ENCODE data around the gene DEXI.

The DEXI gene

GRCh38 chr16:10942352-10943063 lies at the start of gene DEXI:
DEXI (minus strand) TSS chr16:10942468; CDS start chr16:10942005, 463 bp downstream.
- ChIA-PET CTCF (no interaction called here), POLR2A (interaction anchor here (0.5 to 1.4 kb wide), 9 partner anchors 8 to 415 kb away, joined by 3 to 4 read pairs (median 3); no protein-coding TSS in a partner anchor)
- TF ChIP-seq ZNF384 (IDR thresholded peaks at IDR 0.05) (no peak), ELF4 (IDR thresholded peaks at IDR 0.05) (no peak), NFRKB (IDR thresholded peaks at IDR 0.05) (no peak), ARNT (IDR thresholded peaks at IDR 0.05) (no peak), FOXK2 (IDR thresholded peaks at IDR 0.05) (no peak), L3MBTL2 (conservative IDR thresholded peaks at IDR 0.05) (no peak), TARDBP (IDR thresholded peaks at IDR 0.05) (no peak), FOXM1 (IDR thresholded peaks at IDR 0.05; ENCODE audit: borderline replicate concordance) (no peak), BHLHE40 (IDR thresholded peaks at IDR 0.05; ENCODE audit: borderline replicate concordance) (no peak), CTBP1 (IDR thresholded peaks at IDR 0.05; ENCODE audit: borderline replicate concordance) (no peak), LEF1 (IDR thresholded peaks at IDR 0.05; ENCODE audit: borderline replicate concordance) (no peak), FOXA1 (IDR thresholded peaks at IDR 0.05) (no peak), SUZ12 (IDR thresholded peaks at IDR 0.05) (no peak), PKNOX1 (IDR thresholded peaks at IDR 0.05) (no peak), HDGF (IDR thresholded peaks at IDR 0.05; ENCODE audit: borderline replicate concordance) (no peak), SP1 (IDR thresholded peaks at IDR 0.05) (no peak)
- peak; percentile 96 for DNase-seq (ENCODE audit: extremely low spot score)

- POLR2A ChIA-PET, result no interaction called here
- DNase-seq (ENCODE audit: extremely low spot score), result no peak
- no peak for TF ChIP-seq HDGF (IDR thresholded peaks at IDR 0.05; ENCODE audit: borderline replicate concordance)
- TF ChIP-seq L3MBTL2 (conservative IDR thresholded peaks at IDR 0.05), result no peak
- TF ChIP-seq FOXK2 (IDR thresholded peaks at IDR 0.05), result no peak
- TF ChIP-seq SUZ12 (IDR thresholded peaks at IDR 0.05), result no peak
- no peak for TF ChIP-seq FOXA1 (IDR thresholded peaks at IDR 0.05)
- TF ChIP-seq ELF4 (IDR thresholded peaks at IDR 0.05), result no peak
- TF ChIP-seq TARDBP (IDR thresholded peaks at IDR 0.05), result no peak
- no peak for TF ChIP-seq PKNOX1 (IDR thresholded peaks at IDR 0.05)
- CTCF ChIA-PET, result no interaction called here
These were observed 48.1 kb upstream of the DEXI start for GRCh38 chr16:10990378-10990777.

- CTCF ChIA-PET, result interaction anchor here (0.5 kb wide), 1 partner anchor 28 kb away, joined by 4 read pairs; no protein-coding TSS in a partner anchor
- TF ChIP-seq ARNT (IDR thresholded peaks at IDR 0.05) (no peak), FOXA1 (IDR thresholded peaks at IDR 0.05) (no peak), L3MBTL2 (conservative IDR thresholded peaks at IDR 0.05) (no peak)
- POLR2A ChIA-PET, result no interaction called here
- no peak for DNase-seq (ENCODE audit: extremely low spot score)
These were observed 47.3 kb upstream of the DEXI start for GRCh38 chr16:10989559-10989958.

GRCh38 chr16:10988879-10989278 lies 46.6 kb upstream of the DEXI start:
- DNase-seq (ENCODE audit: extremely low spot score), result no peak
- CTCF ChIA-PET, result no interaction called here
- POLR2A ChIA-PET, result no interaction called here
- TF ChIP-seq BHLHE40 (IDR thresholded peaks at IDR 0.05; ENCODE audit: borderline replicate concordance), result no peak
- TF ChIP-seq NFRKB (IDR thresholded peaks at IDR 0.05), result no peak
- TF ChIP-seq FOXK2 (IDR thresholded peaks at IDR 0.05), result no peak
- no peak for TF ChIP-seq LEF1 (IDR thresholded peaks at IDR 0.05; ENCODE audit: borderline replicate concordance)
- no peak for TF ChIP-seq TARDBP (IDR thresholded peaks at IDR 0.05)
- no peak for TF ChIP-seq L3MBTL2 (conservative IDR thresholded peaks at IDR 0.05)
- TF ChIP-seq CTBP1 (IDR thresholded peaks at IDR 0.05; ENCODE audit: borderline replicate concordance), result no peak
- no peak for TF ChIP-seq FOXA1 (IDR thresholded peaks at IDR 0.05)

GRCh38 chr16:10988164-10988803 lies 46.0 kb upstream of the DEXI start:
- ChIA-PET CTCF (no interaction called here), POLR2A (no interaction called here)
- DNase-seq (ENCODE audit: extremely low spot score), result peak; percentile 34
- TF ChIP-seq CTBP1 (IDR thresholded peaks at IDR 0.05; ENCODE audit: borderline replicate concordance) (no peak), TARDBP (IDR thresholded peaks at IDR 0.05) (no peak), SUZ12 (IDR thresholded peaks at IDR 0.05) (no peak)

- ChIA-PET CTCF (no interaction called here), POLR2A (no interaction called here)
These were observed 45.3 kb upstream of the DEXI start for GRCh38 chr16:10987361-10988163.

More at GRCh38 chr16:10987361-10988163, 45.3 kb upstream of the DEXI start:
- no peak for DNase-seq (ENCODE audit: extremely low spot score)
- no peak for TF ChIP-seq ZNF384 (IDR thresholded peaks at IDR 0.05)
- no peak for TF ChIP-seq ELF4 (IDR thresholded peaks at IDR 0.05)
- no peak for TF ChIP-seq SUZ12 (IDR thresholded peaks at IDR 0.05)
- TF ChIP-seq FOXA1 (IDR thresholded peaks at IDR 0.05), result no peak
- no peak for TF ChIP-seq ARNT (IDR thresholded peaks at IDR 0.05)
- no peak for TF ChIP-seq FOXK2 (IDR thresholded peaks at IDR 0.05)
- TF ChIP-seq PKNOX1 (IDR thresholded peaks at IDR 0.05), result no peak
- no peak for TF ChIP-seq BHLHE40 (IDR thresholded peaks at IDR 0.05; ENCODE audit: borderline replicate concordance)
- TF ChIP-seq L3MBTL2 (conservative IDR thresholded peaks at IDR 0.05), result no peak
- TF ChIP-seq LEF1 (IDR thresholded peaks at IDR 0.05; ENCODE audit: borderline replicate concordance), result no peak
- no peak for TF ChIP-seq TARDBP (IDR thresholded peaks at IDR 0.05)
- no peak for TF ChIP-seq HDGF (IDR thresholded peaks at IDR 0.05; ENCODE audit: borderline replicate concordance)
- no peak for TF ChIP-seq NFRKB (IDR thresholded peaks at IDR 0.05)
- TF ChIP-seq SP1 (IDR thresholded peaks at IDR 0.05), result no peak
- TF ChIP-seq CTBP1 (IDR thresholded peaks at IDR 0.05; ENCODE audit: borderline replicate concordance), result no peak
- no peak for TF ChIP-seq FOXM1 (IDR thresholded peaks at IDR 0.05; ENCODE audit: borderline replicate concordance)
